KOPT-K1 (cell line): ENCODE data around the gene DNASE1L2.
"Not testable (repeated sequence)": the region's sequence is repeated elsewhere in the genome, so short reads cannot be mapped to it uniquely, and the experiment has no call there.

Experiments used
- H3K27ac ChIP-seq: fragments of 200-600 bp; sonication (generic); 2 replicates; pipeline ENCODE4 v1.5.1; 2016; ENCODE audit warnings: antibody characterized with exemption, mild to moderate bottlenecking, low read depth, low read length; ENCODE audit not compliant: poor library complexity, severe bottlenecking
- H3K36me3 ChIP-seq: fragments of 200-600 bp; sonication (generic); 2 replicates; pipeline ENCODE4 v1.5.1; 2017; ENCODE audit warnings: antibody characterized with exemption, mild to moderate bottlenecking, low read length, moderate library complexity; ENCODE audit not compliant: insufficient read depth
- H3K9me3 ChIP-seq: fragments of 200-600 bp; sonication (generic); 2 replicates; pipeline ENCODE4 v1.5.1; 2017; ENCODE audit warnings: antibody characterized with exemption, low read length, mild to moderate bottlenecking; ENCODE audit not compliant: insufficient read depth, poor library complexity, severe bottlenecking

The DNASE1L2 gene

GRCh38 chr16:2197765-2198164 lies 38.5 kb upstream of the DNASE1L2 start:
- Histone ChIP-seq H3K36me3 (no peaks in the 10 kb centered on the region), H3K27ac (no peak overlapping the region), H3K9me3 (peaks cover 4% of the 10 kb centered on the region)

GRCh38 chr16:2198283-2198682 lies 38.0 kb upstream of the DNASE1L2 start:
- H3K36me3 ChIP-seq, result no peaks in the 10 kb centered on the region
- H3K9me3 ChIP-seq, result peaks cover 4% of the 10 kb centered on the region
- no peak overlapping the region for H3K27ac ChIP-seq

GRCh38 chr16:2199095-2199494 lies 37.1 kb upstream of the DNASE1L2 start:
- peaks cover 4% of the 10 kb centered on the region for H3K9me3 ChIP-seq
- H3K36me3 ChIP-seq, result no peaks in the 10 kb centered on the region
- H3K27ac ChIP-seq, result no peak overlapping the region

- Histone ChIP-seq H3K27ac (no peak overlapping the region), H3K9me3 (peaks cover 4% of the 10 kb centered on the region), H3K36me3 (no peaks in the 10 kb centered on the region)
Measured at GRCh38 chr16:2199621-2200139, 36.6 kb upstream of the DNASE1L2 start.

- Histone ChIP-seq H3K27ac (no peak overlapping the region), H3K36me3 (no peaks in the 10 kb centered on the region), H3K9me3 (peaks cover 4% of the 10 kb centered on the region)
Measured at GRCh38 chr16:2200313-2200712, 35.9 kb upstream of the DNASE1L2 start.

- peaks cover 16% of the 10 kb centered on the region; the same call in 1 of the 2 replicates for H3K36me3 ChIP-seq
- H3K27ac ChIP-seq, H3K9me3 ChIP-seq: not testable (repeated sequence)
Measured at GRCh38 chr16:2203119-2203688, 33.0 kb upstream of the DNASE1L2 start.

- H3K9me3 ChIP-seq, result peaks cover 4% of the 10 kb centered on the region
- H3K27ac ChIP-seq, result peak overlapping the region; percentile 90
- peaks cover 30% of the 10 kb centered on the region for H3K36me3 ChIP-seq
Measured at GRCh38 chr16:2204416-2205103, 31.7 kb upstream of the DNASE1L2 start.

- Histone ChIP-seq H3K27ac (peak within 1 kb of the TSS; percentile 90), H3K36me3 (peaks cover 37% of the 10 kb centered on the region), H3K9me3 (no peaks in the 10 kb centered on the region)
Measured at GRCh38 chr16:2205104-2205966, 30.9 kb upstream of the DNASE1L2 start, which contains the start of gene MLST8. Gene MLST8, plus strand, starts transcription at chr16:2205454. Its CDS starts 632 bp downstream, at chr16:2206086.

- Histone ChIP-seq H3K9me3 (no peaks in the 10 kb centered on the region), H3K36me3 (peaks cover 43% of the 10 kb centered on the region), H3K27ac (peak overlapping the region; percentile 90)
Measured at GRCh38 chr16:2205967-2206313, 30.3 kb upstream of the DNASE1L2 start.

GRCh38 chr16:2206420-2206779 lies 29.8 kb upstream of the DNASE1L2 start:
- Histone ChIP-seq H3K36me3 (peaks cover 43% of the 10 kb centered on the region), H3K27ac (peak overlapping the region; percentile 90), H3K9me3 (no peaks in the 10 kb centered on the region)

GRCh38 chr16:2206780-2207433 lies 29.3 kb upstream of the DNASE1L2 start:
- Histone ChIP-seq H3K9me3 (no peaks in the 10 kb centered on the region), H3K36me3 (peaks cover 47% of the 10 kb centered on the region), H3K27ac (peak overlapping the region; percentile 90)

- Histone ChIP-seq H3K36me3 (peaks cover 57% of the 10 kb centered on the region), H3K27ac (no peak overlapping the region), H3K9me3 (no peaks in the 10 kb centered on the region)
Measured at GRCh38 chr16:2207872-2208271, 28.4 kb upstream of the DNASE1L2 start.

- H3K27ac ChIP-seq, result no peak overlapping the region
- H3K9me3 ChIP-seq, result no peaks in the 10 kb centered on the region
- H3K36me3 ChIP-seq, result peaks cover 60% of the 10 kb centered on the region
Measured at GRCh38 chr16:2208308-2208707, 27.9 kb upstream of the DNASE1L2 start.

- Histone ChIP-seq H3K9me3 (no peaks in the 10 kb centered on the region), H3K36me3 (peaks cover 60% of the 10 kb centered on the region)
Measured at GRCh38 chr16:2208772-2209171, 27.5 kb upstream of the DNASE1L2 start.

More at GRCh38 chr16:2208772-2209171, 27.5 kb upstream of the DNASE1L2 start:
- no peak overlapping the region for H3K27ac ChIP-seq
